Brain microvascular endothelial cell (primary cell): ENCODE data around the gene DGKK.
"Not testable (repeated sequence)": the region's sequence is repeated elsewhere in the genome, so short reads cannot be mapped to it uniquely, and the experiment has no call there.

Experiments
- DNase-seq: peaks from one replicate; pipeline ENCODE4 v3.0.0-alpha.2; 2020
- H3K27ac ChIP-seq: fragments of 250-450 bp; sonication (Bioruptor Pico); 2 replicates; pipeline ENCODE4 v1.5.1; 2020; ENCODE audit warnings: mild to moderate bottlenecking, moderate library complexity
- H3K27me3 ChIP-seq: fragments of 250-450 bp; sonication (Bioruptor Pico); replicated peaks from 2 replicates; pipeline ENCODE4 v1.5.1; 2020; ENCODE audit warnings: mild to moderate bottlenecking
- H3K36me3 ChIP-seq: fragments of 250-450 bp; sonication (Bioruptor Pico); replicated peaks from 2 replicates; pipeline ENCODE4 v1.5.1; 2020; ENCODE audit warnings: mild to moderate bottlenecking
- H3K4me3 ChIP-seq: 2 replicates; pipeline ENCODE4 v1.5.1; 2011; ENCODE audit warnings: low read depth, mild to moderate bottlenecking, control low read depth, low read length, moderate library complexity
- in situ Hi-C: cut with HindIII; loops from 2 replicates; pipeline ENCODE4 v1.10.0; 2017; ENCODE audit warnings: low sequenced_read_pairs, low pct_ligation_motif_present
- TF ChIP-seq, protein P1 (sequence below): IDR thresholded peaks from 2 replicates; pipeline ENCODE4 v1.5.1; 2011; ENCODE audit warnings: low read depth, mild to moderate bottlenecking, moderate library complexity, low read length, control low read depth, inconsistent platforms; ENCODE audit errors: missing control alignments

Gene DGKK

DNA sequence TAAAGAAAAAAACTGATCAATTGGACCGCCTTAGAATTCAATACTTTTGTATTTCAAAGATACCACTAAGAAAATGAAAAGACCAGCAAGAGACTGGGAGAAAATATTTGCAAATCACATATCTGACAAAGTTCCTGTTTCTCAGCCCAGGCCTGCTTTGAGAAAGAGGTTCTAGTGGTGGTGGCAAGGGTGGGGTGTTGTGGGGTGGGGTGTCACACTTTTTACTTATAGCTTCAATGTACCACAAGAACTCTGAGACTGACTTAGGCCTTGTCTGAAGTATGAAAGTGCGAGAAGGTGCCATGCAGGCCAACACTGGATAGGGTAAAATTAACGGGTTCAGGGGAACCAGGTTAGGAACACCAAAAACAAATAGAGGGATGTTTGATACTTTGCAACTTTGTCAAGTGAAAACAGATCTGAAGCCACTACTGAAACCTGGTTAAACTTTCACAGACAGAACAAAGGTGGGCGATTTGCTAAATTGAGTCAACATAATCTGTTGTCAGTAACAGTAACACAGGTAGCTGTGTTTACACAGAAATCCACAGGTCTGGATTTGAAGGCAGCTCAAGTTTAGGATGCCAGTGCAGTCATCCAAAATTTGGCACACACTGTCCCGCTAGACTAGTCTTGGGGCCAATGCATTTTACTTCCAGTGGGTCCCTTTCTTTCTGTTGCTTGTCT, 88.8 kb downstream of the DGKK start:
- no peak overlapping the region for H3K4me3 ChIP-seq
- no peaks in the 10 kb centered on the region for H3K36me3 ChIP-seq
- no peak overlapping the region for H3K27ac ChIP-seq
- H3K27me3 ChIP-seq = no peaks in the 10 kb centered on the region
- DNase-seq = no peak
- TF ChIP-seq, protein P1, sequence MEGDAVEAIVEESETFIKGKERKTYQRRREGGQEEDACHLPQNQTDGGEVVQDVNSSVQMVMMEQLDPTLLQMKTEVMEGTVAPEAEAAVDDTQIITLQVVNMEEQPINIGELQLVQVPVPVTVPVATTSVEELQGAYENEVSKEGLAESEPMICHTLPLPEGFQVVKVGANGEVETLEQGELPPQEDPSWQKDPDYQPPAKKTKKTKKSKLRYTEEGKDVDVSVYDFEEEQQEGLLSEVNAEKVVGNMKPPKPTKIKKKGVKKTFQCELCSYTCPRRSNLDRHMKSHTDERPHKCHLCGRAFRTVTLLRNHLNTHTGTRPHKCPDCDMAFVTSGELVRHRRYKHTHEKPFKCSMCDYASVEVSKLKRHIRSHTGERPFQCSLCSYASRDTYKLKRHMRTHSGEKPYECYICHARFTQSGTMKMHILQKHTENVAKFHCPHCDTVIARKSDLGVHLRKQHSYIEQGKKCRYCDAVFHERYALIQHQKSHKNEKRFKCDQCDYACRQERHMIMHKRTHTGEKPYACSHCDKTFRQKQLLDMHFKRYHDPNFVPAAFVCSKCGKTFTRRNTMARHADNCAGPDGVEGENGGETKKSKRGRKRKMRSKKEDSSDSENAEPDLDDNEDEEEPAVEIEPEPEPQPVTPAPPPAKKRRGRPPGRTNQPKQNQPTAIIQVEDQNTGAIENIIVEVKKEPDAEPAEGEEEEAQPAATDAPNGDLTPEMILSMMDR = no peak
- in situ Hi-C loops = no loop called here

DNA sequence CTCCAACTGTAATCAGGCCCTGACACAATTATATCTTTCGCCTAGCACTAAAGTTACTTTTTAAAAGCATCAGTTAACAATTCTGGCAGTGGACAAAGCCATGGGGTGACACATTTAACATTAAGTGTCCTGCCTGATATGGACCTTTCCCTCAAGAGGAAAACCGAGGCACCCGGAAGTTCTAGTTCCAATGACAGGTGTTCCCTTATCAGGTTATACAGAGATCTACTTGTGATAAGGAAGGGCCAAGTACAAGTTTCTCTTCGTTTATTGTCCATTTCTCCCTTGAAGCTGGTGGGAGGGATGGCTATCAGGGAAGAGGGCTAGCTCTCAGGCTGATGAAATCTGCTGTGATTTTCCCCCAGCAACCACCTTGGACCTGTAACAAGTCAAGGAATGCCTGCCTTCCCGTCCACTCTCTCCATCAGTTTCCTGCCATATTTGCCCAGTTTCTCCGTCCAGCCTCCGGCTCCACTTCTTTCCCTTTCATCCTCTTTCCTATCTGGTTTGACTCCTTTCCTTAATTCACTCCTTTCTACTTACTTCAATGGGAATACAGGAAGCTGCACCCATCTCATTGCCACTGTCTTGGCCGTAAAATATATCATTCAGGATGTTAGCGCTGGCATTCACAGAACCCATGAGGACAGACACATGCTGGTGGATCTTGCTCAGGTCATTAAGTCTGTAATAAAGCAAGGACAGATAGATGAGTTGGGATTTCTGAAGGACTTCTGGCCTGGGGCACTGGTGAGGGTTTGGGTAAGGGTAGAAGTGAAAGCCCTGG, 95.0 kb downstream of the DGKK start:
- Histone ChIP-seq H3K4me3 (no peak overlapping the region), H3K36me3 (no peaks in the 10 kb centered on the region), H3K27me3 (no peaks in the 10 kb centered on the region), H3K27ac (no peak overlapping the region)
- in situ Hi-C loops = no loop called here
- TF ChIP-seq, protein P1 = no peak
- no peak for DNase-seq

DNA sequence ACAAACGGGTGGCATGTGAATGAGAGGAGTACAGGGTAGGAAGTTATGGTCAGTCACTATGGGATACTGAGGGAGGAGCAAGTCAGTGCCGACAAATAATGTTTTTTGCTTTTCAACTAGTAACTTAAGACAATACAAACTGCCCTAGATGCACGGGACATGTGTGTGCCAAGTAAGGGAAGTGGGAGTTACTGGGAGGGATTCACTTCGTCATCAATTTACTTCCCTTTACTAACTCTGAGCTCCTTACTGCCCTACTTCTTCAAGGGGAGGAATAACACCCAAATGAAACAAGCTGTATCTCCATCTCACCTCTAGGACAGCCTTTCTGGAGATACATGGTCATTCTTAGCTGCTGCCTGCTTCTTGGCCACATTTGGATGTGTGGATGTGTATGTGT, 97.7 kb downstream of the DGKK start:
- no peak for DNase-seq
- no peaks in the 10 kb centered on the region for H3K27me3 ChIP-seq
- no peaks in the 10 kb centered on the region for H3K36me3 ChIP-seq
- H3K4me3 ChIP-seq = no peak overlapping the region
- TF ChIP-seq, protein P1 = no peak
- in situ Hi-C loops = no loop called here
- H3K27ac ChIP-seq = no peak overlapping the region

DNA sequence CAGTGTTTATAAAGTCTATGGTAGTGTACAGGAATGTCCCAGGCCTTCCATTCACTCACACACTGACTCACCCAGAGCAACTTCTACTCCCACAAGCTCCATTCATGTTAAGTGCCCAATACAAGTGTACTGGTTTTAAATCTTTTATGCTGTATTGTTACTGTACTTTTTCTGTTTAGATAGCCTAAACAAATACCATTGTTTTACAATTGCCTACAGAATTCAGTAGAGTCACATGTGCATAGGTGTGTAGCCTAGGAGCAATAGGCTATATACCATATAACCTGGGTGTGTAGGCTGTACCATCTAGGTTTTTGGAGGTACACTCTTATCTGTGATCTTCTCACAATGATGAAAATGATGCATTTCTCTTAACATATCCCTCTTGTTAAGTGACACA, 126.7 kb downstream of the DGKK start:
- Histone ChIP-seq H3K27ac (no peak overlapping the region), H3K27me3 (no peaks in the 10 kb centered on the region), H3K4me3 (no peak overlapping the region), H3K36me3 (no peaks in the 10 kb centered on the region)
- TF ChIP-seq, protein P1 = no peak
- no peak for DNase-seq
- in situ Hi-C loops = no loop called here

DNA sequence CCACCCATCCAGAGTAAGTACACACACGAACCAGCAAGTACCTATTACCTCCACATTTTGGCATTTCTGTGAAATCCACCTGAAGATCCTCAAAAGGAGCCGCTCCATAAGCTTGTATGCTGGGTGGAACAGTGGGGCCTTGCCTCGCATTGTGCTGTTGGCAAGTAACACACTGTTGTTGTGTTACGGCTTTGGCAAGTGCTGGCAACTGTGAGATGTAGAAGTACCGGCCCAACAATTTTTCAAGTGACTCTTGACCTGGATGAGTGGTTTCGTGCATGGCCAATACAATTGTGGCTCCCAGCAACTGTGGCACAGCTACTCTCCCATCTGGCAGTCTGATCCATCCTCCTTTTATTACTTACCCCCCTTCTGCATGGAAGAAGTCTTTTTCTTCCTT, 137.3 kb downstream of the DGKK start:
- no peak overlapping the region for H3K4me3 ChIP-seq
- no peak overlapping the region for H3K27ac ChIP-seq
- H3K27me3 ChIP-seq = no peaks in the 10 kb centered on the region
- no peak for DNase-seq
- H3K36me3 ChIP-seq = no peaks in the 10 kb centered on the region
- TF ChIP-seq, protein P1 = no peak
- in situ Hi-C loops = no loop called here

DNA sequence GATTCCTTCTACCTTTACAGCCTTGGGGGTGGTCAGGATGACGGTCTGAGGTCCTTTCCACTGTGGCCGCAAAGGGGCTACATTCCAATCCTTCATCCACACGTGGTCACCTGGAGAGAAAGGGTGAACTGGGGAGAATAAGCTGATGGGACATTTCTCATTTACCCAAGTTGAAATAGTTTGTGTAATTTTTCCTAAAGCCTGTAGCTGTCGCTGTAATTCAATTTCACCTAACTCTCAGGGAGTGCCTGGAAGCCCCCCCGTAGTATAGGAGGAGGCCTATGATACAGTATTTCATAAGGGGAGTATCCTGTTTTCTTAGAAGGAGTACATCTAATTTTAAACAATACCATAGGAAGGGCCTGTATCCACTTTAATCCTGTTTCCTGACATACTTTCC, 138.0 kb downstream of the DGKK start:
- DNase-seq, in situ Hi-C loops, H3K36me3 ChIP-seq, H3K27me3 ChIP-seq, H3K4me3 ChIP-seq, H3K27ac ChIP-seq: not testable (repeated sequence)
